ENCODE data around the gene CMIP. TPM values are rescaled to one million over a fixed set of nuclear protein-coding genes. Genes with fewer than 3 reads are reported as not detected.

The CMIP gene
- polyA plus RNA-seq, 3 donors = 0.85 to 61.9 (median 0.93) TPM

DNA sequence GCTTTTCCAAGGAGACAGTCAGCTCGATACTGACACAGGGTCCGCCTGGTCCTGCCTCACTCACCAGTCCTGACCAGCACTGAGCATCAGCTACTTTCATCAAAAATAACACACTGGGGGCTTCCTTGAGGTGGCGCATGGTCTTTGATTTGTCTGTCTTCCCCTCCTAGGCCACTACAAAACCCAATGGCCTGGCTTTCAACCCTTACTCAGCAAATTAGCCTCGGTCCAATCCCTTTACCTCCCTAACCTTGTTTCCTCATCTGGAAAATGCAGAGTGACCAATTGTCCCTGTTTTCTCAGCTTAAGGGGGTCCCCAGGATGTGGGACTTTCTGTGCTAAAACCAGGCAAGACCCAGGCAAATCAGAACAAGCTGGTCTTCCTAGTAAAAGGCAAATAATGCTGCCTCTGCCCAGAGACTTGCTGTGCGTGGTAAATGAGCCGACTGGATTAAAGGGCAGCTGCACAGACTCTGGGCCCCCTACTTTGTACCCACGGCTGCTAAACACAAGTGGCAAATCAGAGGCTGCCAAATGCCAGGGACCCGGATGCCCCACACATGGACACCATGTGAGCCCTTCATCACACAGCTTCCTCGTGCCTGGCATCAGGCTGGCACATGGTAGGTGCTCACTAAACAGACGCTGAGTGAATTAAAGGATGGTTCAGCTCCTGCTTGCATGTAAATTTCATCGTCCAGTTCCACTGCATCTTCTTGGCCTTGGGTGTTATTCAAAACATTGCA is 31.2 kb upstream of the CMIP start:
- Histone ChIP-seq H3K27ac (ENCODE audit: low read depth in 1 of 2, low read length in 2 of 2) (no peak overlapping the region), H3K36me3 (replicated peaks in 1 of 2; ENCODE audit: control insufficient read depth in 1 of 2, insufficient read depth in 2 of 2, low read length in 2 of 2) (no peaks in the 10 kb centered on the region), H3K27me3 (ENCODE audit: control insufficient read depth in 2 of 2, insufficient read depth in 2 of 2, low read length in 2 of 2) (no peaks in the 10 kb centered on the region), H3K79me2 (ENCODE audit: insufficient read depth, low read length) (no peaks in the 10 kb centered on the region), H3K4me2 (replicated peaks; ENCODE audit: extremely low read depth, low read length, poor library complexity, severe bottlenecking) (no peak overlapping the region), H4K20me1 (ENCODE audit: insufficient read depth, low read length) (no peaks in the 10 kb centered on the region), H3K9ac (ENCODE audit: insufficient read depth, low read length, poor library complexity, severe bottlenecking) (no peak overlapping the region), H3K9me3 (replicated peaks in 1 of 2; ENCODE audit: control insufficient read depth in 1 of 2, insufficient read depth in 1 of 2, low read length in 2 of 2) (no peaks in the 10 kb centered on the region), H3K4me1 (ENCODE audit: control insufficient read depth in 1 of 2, insufficient read depth in 2 of 2, low read length in 2 of 2) (no peaks in the 10 kb centered on the region), H2AFZ (ENCODE audit: insufficient read depth, low read depth, low read length, poor library complexity, severe bottlenecking) (no peak overlapping the region), H3K4me3 (replicated peaks in 1 of 3; ENCODE audit: low read depth in 2 of 3, low read length in 3 of 3) (no peak overlapping the region)
- no peak for DNase-seq
- no peak overlapping the region for H3K27ac Mint-ChIP-seq
- peaks cover 0 to 1% (median 0%) of the 10 kb centered on the region in 7 donors for H3K9me3 Mint-ChIP-seq
- H3K36me3 Mint-ChIP-seq = no peaks in the 10 kb centered on the region
- H3K4me3 Mint-ChIP-seq = no peak overlapping the region
- TF ChIP-seq, protein P1, sequence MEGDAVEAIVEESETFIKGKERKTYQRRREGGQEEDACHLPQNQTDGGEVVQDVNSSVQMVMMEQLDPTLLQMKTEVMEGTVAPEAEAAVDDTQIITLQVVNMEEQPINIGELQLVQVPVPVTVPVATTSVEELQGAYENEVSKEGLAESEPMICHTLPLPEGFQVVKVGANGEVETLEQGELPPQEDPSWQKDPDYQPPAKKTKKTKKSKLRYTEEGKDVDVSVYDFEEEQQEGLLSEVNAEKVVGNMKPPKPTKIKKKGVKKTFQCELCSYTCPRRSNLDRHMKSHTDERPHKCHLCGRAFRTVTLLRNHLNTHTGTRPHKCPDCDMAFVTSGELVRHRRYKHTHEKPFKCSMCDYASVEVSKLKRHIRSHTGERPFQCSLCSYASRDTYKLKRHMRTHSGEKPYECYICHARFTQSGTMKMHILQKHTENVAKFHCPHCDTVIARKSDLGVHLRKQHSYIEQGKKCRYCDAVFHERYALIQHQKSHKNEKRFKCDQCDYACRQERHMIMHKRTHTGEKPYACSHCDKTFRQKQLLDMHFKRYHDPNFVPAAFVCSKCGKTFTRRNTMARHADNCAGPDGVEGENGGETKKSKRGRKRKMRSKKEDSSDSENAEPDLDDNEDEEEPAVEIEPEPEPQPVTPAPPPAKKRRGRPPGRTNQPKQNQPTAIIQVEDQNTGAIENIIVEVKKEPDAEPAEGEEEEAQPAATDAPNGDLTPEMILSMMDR (IDR thresholded peaks at IDR 0.05) = no peak
- peaks cover 2% of the 10 kb centered on the region for H3K4me1 Mint-ChIP-seq
- intact Hi-C loops (cut with micrococcal nuclease) = loop anchor here in 1 of 2 donors (5.0 kb wide), 1 partner anchor 39 kb away; no protein-coding TSS in a partner anchor
- 88% methylated on average over 11 of the region's 11 CpGs for WGBS (ENCODE audit: insufficient coverage)
- peaks cover 4 to 13% (median 5%) of the 10 kb centered on the region in 3 donors for H3K27me3 Mint-ChIP-seq (ENCODE audit: low read depth in 3 of 3)

DNA sequence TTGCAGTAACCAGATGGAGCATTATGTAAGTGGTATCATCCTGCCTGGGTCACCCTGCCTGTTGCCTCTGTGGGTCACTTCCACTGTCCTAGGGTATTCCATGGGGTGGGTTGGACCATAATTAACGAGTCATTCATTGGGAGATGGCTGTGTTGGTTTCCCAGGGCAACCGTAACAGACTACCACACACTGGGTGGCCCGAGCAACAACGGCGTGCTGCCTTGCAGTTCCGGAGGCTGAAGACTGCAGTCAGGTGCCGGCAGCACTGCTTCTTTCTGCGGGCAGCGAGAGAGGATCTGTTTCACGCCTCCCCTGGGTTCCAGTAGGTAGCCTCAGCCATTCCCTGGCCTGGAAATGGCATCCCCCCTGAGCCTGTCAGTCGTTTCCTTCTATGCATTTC is 28.9 kb upstream of the CMIP start:
- Histone ChIP-seq H3K9me3 (replicated peaks in 1 of 2; ENCODE audit: control insufficient read depth in 1 of 2, insufficient read depth in 1 of 2, low read length in 2 of 2) (no peaks in the 10 kb centered on the region), H3K4me2 (replicated peaks; ENCODE audit: extremely low read depth, low read length, poor library complexity, severe bottlenecking) (no peak overlapping the region), H3K4me3 (replicated peaks in 1 of 3; ENCODE audit: low read depth in 2 of 3, low read length in 3 of 3) (no peak overlapping the region), H3K27me3 (ENCODE audit: control insufficient read depth in 2 of 2, insufficient read depth in 2 of 2, low read length in 2 of 2) (no peaks in the 10 kb centered on the region), H3K9ac (ENCODE audit: insufficient read depth, low read length, poor library complexity, severe bottlenecking) (no peak overlapping the region), H3K79me2 (ENCODE audit: insufficient read depth, low read length) (no peaks in the 10 kb centered on the region), H4K20me1 (ENCODE audit: insufficient read depth, low read length) (no peaks in the 10 kb centered on the region), H2AFZ (ENCODE audit: insufficient read depth, low read depth, low read length, poor library complexity, severe bottlenecking) (no peak overlapping the region), H3K4me1 (ENCODE audit: control insufficient read depth in 1 of 2, insufficient read depth in 2 of 2, low read length in 2 of 2) (no peaks in the 10 kb centered on the region), H3K27ac (ENCODE audit: low read depth in 1 of 2, low read length in 2 of 2) (no peak overlapping the region), H3K36me3 (replicated peaks in 1 of 2; ENCODE audit: control insufficient read depth in 1 of 2, insufficient read depth in 2 of 2, low read length in 2 of 2) (no peaks in the 10 kb centered on the region)
- no peak overlapping the region for H3K4me3 Mint-ChIP-seq
- intact Hi-C loops (cut with micrococcal nuclease) = no loop called here
- TF ChIP-seq, protein P1 (IDR thresholded peaks at IDR 0.05) = no peak
- H3K4me1 Mint-ChIP-seq = peaks cover 2% of the 10 kb centered on the region
- H3K36me3 Mint-ChIP-seq = no peaks in the 10 kb centered on the region
- DNase-seq = no peak
- 93% methylated on average over 11 of the region's 11 CpGs for WGBS (ENCODE audit: insufficient coverage)
- peaks cover 0 to under 1% (median 0%) of the 10 kb centered on the region in 7 donors for H3K9me3 Mint-ChIP-seq
- H3K27me3 Mint-ChIP-seq (ENCODE audit: low read depth in 3 of 3) = peaks cover 1 to 7% (median 5%) of the 10 kb centered on the region in 3 donors
- no peak overlapping the region for H3K27ac Mint-ChIP-seq

Data from CD14-positive monocyte (primary cell).